HG03378 (cell line): Measurements from ENCODE around the gene TUBGCP4.

ENCODE experiments used
- ATAC-seq: cut with Tn5 transposase; IDR thresholded peaks from one replicate; pipeline ENCODE4 v1.9.1; 2021; ENCODE audit warnings: mild to moderate bottlenecking, moderate library complexity; ENCODE audit not compliant: unreplicated experiment

The TUBGCP4 gene

DNA sequence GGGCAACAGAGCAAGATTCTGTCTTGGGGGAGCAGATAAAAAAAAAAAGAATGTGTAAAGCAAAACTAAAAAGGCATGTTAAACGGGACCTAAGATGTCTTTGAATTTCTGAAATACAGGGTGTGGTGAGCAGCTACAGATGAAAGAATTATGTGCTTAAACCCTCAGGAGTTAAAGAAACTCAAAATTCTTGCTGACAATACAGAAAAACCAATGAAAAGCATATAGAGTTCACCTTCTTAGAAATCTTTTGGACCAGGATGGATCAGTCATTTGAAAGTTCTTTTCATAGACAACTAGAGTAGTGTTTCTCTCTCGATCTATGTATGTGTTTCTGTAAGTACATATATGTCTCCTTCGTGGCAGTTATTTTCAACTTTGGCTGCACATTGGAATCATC lies 31.4 kb downstream of the TUBGCP4 start:
- ATAC-seq: no peak

DNA sequence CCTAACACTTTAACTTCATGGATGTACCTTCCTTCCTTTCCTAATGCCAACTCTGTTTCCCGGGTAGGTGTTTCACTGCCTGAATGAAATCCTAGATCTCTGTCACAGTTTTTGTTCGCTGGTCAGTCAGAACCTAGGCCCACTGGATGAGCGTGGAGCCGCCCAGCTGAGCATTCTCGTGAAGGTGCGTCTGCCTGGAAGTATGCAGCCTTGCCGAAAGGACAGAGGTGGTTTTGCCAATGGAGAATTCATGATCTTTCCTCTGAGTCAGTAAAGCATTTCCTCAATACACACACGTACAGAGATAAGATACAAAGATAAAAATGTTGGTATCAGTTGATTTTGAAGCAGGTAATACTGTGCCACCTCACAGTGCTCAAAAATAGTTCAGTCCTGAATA lies 32.7 kb downstream of the TUBGCP4 start:
- ATAC-seq: no peak

DNA sequence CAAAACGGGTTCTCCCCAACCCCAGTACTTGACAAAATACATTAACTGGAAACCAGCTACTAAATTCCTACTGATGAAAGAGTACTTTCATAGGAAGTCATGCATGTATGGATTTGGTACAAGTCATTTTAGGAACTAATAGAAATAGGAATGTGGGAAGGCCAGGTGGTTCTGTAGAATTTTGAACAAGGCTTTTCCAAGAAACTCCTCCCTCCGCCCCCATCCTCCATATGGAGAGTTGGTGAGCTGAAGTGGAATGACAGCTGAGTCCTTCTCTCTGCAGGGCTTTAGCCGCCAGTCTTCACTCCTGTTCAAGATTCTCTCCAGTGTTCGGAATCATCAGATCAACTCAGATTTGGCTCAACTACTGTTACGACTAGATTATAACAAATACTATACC lies 33.2 kb downstream of the TUBGCP4 start:
- ATAC-seq: no peak

DNA sequence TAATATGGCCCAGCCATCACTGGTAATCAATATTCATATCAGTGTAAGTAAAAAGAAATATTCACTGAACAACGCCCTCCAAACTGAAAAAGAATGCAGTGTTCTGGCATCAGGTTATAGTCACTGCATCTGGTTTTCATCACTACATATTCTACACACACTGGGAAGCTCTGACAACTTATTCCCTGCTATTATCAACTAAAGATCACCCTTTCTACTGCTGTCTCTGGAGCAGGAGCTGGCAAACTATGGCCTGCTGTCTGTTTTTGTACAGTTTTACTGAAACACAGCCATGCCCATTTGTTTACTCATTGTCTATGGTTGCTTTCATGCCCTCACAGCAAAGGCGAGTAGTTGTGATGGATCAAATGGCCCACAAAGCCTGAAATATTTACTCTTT lies 35.3 kb downstream of the TUBGCP4 start:
- no peak for ATAC-seq

DNA sequence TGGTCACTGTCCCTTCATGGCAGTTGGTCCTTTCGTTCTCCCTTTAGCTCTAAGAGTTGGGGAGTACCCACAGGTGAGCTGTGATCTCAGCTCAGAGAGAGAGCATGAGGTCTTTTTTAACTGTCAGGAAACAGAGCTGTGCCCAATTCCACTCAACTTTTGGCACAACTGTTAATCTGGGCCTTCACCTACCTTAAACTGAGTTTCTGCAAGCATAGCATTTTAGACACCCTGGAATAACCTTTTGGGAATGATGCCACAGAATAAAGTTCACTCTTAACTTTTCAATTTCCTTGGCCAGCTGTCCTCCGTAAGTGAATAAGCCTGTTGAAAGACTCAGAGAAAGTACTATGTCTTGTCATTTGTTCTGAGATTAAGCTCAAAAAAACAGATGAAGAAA lies 35.9 kb downstream of the TUBGCP4 start:
- ATAC-seq: no peak

DNA sequence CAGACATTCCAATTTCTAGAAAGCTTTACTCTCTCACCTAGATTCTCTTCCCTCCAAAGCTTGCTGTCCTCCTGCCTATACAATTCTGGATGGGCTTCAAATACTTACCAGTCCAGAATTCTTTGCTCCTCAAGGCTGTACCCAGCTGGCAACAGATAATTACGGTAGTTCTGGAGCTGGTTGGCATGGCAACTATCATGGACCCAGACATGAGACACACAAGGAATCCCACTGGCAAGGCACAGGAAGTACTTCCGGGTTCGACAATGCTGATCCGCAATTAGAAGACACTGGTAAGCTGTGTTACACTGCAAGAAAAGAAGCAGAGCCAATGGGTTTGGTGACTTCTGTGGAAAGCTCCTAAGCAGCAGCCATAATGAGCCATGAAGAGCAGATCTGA lies 37.9 kb downstream of the TUBGCP4 start:
- ATAC-seq: no peak

DNA sequence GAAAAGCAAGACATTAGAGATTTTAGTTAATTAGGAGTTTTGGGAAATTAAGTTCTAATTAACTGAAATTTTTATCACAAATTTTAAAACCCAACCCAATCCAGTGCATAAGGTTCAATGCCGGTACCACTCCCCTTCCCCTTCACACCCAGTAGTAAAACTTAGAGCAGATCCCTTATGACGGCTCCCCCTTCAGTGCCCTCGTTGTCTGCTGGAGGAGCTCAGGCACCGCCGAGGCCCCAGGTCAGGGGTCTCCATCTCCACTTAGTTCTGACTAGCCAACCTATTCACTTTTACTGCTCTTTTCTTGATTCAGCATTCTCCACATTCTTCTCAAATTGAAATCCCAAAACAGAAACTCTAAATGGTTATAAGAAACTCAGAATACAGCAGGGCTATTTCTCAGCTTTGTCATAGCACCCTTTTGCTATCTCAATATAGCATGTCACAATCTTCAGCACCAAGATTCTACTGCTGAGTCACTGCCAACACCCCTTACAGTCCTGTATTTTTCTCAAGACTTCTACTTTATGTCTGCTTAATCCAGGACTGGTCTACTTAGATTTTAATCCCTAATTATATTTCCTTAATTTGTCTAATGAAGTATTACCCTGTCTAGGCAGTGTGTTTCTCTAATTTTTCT lies 39.8 kb downstream of the TUBGCP4 start:
- no peak for ATAC-seq

DNA sequence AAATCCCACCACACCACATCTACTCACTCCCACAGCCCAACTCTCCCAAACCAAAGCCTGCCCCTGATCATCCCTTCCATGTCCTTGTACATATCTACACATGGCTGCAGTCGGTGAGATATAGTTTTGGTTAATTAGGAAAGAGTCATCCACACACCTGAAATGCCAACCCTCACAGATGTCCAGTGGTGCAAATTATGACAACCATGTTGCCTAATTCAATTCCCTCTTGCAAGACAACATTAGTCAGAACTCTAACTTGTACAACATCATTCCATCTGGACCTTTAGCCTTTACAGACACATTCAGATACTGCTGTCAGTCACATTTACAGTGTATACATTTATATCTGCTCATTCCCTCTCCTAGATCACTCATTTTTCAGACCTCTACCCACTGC lies 41.2 kb downstream of the TUBGCP4 start:
- no peak for ATAC-seq

DNA sequence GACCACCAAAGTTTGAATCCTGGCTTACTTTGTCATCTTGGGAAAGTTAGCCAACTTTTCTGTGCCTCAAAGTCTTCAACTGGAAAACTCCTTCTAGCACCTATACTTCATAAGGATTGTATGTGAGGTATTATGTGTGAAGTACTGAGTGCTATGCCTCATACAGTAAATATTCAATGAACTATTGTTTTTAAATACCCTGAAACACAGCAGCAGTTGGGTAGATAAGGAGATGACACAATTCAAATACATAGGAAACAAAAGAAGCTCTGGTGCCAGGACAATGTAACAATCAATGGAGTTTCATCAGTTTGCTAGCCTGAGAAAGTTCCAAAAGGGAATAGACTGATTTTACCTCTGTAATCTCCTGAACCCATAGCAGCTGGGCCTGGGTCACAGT lies 43.3 kb downstream of the TUBGCP4 start:
- ATAC-seq: no peak

DNA sequence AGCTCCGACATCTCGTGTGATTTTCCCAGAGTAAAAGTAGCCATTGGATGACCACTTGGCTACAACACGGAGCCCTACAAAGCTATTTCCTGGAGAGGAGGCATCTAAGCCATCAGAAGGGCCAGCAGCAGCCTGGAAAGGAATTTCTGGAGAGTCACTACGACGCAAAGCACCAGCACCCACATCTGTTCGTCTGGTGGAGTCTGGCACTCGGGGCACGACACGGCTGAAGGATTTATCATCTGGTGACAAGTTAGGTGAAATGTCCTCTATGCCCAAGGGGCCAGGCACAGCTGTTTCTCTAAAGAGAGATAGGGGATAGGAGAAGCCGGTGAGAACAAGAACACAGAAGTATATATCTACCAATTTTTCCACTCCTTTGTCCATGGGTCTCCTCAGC lies 49.5 kb downstream of the TUBGCP4 start:
- no peak for ATAC-seq

DNA sequence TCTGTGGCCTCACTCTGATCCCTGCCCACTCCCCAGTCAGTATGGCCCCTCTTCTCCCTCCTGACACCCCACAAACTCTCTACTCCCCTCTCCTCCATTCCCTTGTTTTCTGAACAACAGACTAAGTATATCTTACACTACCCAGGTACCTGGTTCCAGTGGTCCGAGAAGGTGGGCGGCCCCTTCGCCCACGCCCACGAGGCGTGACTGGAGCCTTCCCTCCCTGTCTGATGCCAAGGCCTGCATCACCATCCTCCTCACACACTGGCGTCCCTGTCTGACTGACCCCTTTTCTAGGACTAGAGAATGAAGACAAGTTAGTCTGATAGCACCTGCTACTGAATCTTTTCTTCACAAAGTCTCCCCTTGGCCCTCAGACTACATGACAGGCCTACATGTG lies 50.0 kb downstream of the TUBGCP4 start:
- no peak for ATAC-seq

DNA sequence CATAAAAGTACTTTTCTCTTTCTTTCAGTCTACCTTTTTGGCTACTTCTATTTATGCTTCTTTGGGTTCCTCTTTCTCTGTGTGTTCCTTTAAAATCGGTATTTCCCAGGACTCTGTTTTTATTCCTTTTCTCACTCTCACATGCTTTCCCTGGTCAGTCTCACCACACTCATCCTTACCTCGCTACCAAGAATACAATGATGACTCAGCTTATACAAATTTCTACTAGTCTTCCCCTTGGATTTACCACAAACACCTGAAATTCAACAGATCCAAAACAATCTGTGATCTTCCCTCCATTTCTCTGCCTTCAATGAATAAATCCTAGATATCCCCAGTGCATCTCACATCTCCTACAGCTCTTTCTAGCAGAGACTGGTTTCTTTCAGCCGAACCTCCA lies 52.9 kb downstream of the TUBGCP4 start:
- no peak for ATAC-seq

DNA sequence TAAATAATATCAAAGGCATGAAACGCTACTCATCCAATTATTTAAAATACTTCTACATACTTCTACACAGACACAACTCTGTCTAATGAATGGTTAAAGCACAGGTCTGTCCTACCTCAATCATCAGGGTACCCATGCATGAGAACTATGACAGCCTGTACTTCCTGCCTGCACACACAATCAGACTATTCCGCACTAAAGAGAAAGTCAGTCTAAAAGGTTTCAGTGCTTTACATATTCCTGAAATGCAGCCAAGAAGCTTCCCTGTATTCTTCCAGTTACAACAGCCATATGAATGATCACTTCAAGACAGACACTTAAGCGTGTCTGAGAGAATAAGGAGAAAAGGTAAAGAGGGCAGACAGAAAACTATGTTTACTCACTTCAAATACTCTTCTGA lies 58.8 kb downstream of the TUBGCP4 start:
- ATAC-seq: no peak

DNA sequence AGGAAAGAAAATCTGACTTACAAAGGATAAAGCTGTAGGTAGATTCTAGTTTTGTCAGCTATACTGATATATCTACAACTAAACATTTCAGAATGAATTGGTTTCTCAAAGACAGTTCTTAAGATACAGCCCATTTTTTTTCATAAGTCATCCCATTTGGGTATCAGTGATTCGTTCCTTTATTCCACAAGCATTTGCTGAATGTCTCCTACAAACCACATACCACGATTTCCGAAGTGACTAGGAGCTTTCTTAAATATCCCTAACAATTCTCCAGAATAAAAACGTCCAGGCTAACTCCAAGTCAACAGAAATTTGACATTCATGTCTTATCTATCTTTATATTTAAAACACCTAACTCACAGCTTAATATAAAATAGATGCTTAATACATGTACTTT lies 62.3 kb downstream of the TUBGCP4 start:
- ATAC-seq: no peak

DNA sequence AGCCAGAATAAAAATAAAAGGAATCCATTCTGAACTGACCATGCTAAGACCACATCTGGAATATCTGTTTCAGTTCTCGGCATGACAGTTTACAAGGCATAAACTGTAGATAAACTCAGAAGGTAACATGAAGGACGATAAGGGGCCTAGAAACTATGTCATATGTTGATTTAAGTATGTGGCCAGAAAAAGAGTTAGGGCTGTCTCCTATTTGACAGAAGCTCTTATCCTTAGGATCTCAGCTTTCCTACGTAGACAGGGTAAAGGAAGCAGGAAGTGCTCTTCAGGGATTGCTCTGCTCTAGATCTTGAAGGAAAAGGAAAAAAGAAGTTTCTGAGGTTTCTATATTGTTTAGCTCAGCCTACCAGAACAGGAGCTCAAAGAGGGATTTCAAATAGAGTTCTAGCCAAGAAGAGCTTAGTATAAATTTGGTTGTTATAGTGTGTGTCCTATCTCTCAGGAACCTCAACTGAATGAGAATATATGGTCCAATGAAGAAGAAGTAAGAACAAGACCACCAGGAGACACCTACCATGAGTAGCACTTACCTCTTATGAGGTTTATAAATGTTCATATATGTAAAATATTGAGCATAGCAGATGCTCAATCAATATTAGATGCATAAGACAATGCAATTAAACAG lies 62.9 kb downstream of the TUBGCP4 start:
- no peak for ATAC-seq

DNA sequence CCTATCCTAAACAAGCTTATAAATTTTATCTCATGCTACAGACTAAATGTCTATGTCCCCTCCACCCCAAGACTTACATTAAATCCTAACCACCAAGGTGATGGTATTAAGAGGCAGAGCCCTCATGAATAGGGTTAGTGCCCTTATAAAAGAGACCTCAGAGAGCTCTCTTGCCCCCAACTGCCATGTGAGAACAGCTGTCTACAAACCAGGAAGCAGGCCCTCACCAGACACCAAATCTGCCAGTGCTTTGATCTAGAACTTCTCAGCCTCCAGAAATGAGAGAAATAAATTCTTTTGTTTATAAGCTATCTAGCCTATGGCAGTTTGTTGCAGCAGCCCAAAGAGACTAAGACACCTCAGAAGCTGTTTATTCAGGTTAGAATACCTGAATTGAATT lies 63.5 kb downstream of the TUBGCP4 start:
- ATAC-seq: no peak

DNA sequence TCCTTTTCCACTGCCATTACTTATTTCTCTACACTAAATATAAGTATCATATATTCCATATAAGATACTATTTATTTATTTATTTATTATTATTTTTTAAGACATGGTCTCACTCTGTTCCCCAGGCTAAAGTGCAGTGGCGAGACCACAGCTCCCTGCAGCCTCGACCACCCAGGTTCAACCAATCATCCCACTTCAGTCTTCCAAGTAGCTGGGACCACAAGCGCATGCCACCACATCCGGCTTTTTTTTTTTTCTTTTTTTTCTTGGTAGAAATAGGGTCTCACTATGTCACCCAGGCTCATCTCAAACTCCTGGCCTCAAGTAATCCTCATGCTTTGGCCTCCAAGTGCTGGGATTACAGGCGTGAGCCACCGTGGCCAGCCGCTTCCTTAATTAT lies 65.5 kb downstream of the TUBGCP4 start:
- no peak for ATAC-seq

DNA sequence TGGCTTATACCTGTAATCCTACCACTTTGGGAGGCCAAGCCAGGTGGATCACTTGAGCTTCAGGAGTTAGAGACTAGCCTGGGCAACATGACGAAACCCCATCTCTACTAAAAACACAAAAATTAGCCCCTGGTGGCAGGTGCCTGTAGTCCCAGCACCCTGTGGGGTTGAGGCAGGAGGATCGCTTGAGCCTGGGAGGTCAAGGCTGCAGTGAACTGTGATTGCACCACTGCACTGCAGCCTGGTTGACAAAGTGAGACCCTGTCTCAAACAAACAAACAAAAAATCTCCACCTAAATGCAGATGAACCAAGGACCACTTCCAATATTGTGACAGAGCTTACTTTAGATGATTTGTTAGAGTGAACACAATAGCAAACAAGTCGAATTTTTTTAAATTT lies 68.4 kb downstream of the TUBGCP4 start:
- no peak for ATAC-seq

DNA sequence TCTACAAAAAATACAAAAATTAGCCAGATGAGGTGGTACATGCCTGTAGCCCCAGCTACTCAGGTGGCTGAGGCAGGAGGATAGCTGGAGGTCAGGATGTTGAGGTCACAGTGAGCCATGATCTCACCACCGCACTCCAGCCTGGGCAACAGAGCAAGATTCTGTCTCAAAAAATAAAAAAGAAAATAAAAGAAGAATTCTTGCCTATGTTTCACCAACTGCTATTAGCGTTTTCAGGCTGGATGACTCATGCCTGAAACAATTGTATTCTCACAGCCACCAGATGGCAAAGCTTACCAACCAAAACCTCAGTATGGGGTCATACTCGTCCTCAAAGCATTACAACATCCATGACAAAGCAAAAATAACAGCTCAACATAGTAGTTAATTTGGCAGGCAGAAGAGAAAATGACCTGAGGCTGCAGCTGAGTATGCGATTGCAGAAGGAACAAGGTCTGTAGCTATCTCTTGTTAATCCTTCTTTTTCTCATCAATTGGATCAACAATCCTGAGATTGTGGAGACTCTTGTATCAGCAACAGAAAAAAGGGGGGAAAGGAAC lies 69.9 kb downstream of the TUBGCP4 start:
- ATAC-seq: no peak

DNA sequence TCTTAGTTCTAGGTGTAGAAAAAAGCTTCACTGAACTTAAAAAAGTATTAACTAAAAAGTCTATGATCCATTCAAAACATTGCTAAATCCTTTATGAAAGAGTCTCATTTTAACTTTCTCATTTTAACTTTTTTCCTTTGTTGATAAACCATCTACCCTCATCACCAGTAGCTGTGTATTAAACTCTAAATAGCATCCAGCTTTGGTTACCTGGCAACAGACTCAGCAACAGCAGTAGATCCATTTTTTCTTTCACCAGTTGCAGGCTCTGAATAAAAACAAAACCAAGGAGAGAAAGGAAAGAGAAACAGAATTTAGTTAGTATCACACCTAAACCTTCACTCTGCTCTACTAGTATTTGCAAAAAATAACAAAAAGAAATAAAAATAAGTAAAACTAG lies 70.4 kb downstream of the TUBGCP4 start:
- no peak for ATAC-seq

DNA sequence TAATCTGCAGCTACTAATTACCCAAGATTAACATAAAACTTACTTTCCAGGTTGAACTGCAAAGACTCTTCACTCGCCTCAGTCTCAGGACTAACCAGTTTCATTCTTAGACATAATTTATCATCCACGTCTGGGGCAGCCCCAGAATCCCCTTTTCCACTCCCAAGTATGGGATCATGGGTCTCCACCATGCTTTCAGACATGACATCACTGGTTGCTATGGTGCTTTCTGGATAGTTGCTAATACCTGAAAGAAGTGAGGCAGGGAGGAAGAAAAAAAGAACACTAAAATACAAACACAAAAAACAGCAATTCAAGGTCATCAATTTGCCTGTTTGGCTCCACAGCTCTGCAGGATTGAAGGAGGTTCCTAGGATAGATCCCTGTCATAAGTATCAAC lies 75.4 kb downstream of the TUBGCP4 start:
- no peak for ATAC-seq

DNA sequence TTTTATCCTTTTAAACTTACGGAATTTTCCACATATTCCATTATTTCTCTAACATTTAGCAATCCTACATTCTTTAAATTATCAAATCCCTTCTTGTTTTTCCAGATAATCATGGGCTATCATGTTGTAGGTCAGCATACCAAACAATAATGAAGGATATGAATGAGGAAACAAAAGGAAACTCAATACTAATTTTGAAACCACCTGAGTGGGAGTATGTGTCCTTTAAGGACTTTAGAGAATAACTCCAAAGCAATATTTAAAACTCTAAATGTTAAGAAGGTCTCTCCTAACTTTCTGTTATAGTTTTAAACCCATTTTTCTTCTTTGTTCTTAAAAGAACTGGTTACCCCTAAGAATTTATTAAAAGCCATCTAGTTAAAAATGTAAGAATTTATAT lies 79.1 kb downstream of the TUBGCP4 start:
- ATAC-seq: no peak
